Measurements from ENCODE around the gene PRDX2.
A peak's percentile ranks its signal among the peaks of the same experiment; 100 is the strongest.

The PRDX2 gene

DNA sequence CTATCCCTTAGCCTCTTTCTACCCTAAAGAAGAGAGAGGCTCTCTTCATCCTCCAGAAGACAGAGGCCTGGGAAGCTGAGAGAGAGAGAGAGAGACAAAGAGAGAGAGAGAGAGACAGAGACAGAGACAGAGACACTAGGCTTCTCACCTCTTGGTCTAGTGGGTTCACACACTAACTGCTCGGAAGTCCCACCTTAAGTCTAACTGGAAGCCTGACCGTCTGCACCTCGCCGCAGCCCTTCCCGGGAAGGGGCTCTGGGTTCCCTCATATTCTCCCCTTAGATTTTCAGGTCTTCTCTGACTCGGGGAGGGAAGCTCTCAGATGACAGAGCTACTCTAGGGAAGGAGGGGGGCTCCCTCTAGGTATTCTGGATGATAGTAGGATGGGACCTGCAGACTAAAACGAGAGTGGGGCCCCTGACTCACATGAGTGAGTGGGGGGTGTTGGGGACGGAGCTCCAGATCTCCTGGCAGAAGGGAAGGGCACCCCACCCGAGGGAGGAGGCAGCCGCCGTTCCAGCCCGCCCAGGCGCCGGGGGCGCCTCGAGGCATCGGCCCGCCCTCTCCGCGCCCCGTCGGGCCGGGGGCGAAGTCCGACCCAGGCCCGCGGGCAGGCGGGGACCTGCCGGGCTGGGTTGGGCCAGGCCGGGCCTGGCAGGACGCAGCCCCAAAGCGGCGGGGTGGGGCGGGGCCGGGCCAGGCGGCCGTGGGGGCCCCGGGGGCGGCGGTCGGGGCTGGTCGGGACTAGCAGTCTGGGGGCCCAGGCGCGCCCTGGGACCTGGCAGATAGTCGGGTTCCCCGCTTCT, 12.3 kb downstream of the PRDX2 start:
- Histone ChIP-seq H3K9ac (ENCODE audit: low read length) (no peak overlapping the region), H3K4me3 (ENCODE audit: low read length) (peak overlapping the region; percentile 72), H3K27me3 (ENCODE audit: control insufficient read depth, insufficient read depth, low read length) (peaks cover 31% of the 10 kb centered on the region), H3K36me3 (ENCODE audit: control insufficient read depth, low read depth, low read length) (no peaks in the 10 kb centered on the region), H3K4me1 (ENCODE audit: control insufficient read depth, low read depth, low read length) (peaks cover 24% of the 10 kb centered on the region), H3K9me3 (ENCODE audit: control insufficient read depth, low read depth, low read length) (no peaks in the 10 kb centered on the region), H3K27ac (ENCODE audit: low read length) (no peak overlapping the region)

- no peak overlapping the region for H3K27ac ChIP-seq (ENCODE audit: low read length)
- H3K4me3 ChIP-seq (ENCODE audit: low read length): peak overlapping the region; percentile 72
These were observed 12.9 kb downstream of the PRDX2 start for GRCh38 chr19:12788682-12789097.

GRCh38 chr19:12788042-12788681, 13.4 kb downstream of the PRDX2 start:
- no peak overlapping the region for H3K27ac ChIP-seq (ENCODE audit: low read length)
- peaks cover 29% of the 10 kb centered on the region for H3K27me3 ChIP-seq (ENCODE audit: control insufficient read depth, insufficient read depth, low read length)
- H3K9ac ChIP-seq (ENCODE audit: low read length): no peak overlapping the region
- no peaks in the 10 kb centered on the region for H3K9me3 ChIP-seq (ENCODE audit: control insufficient read depth, low read depth, low read length)
- no peaks in the 10 kb centered on the region for H3K36me3 ChIP-seq (ENCODE audit: control insufficient read depth, low read depth, low read length)
- H3K4me3 ChIP-seq (ENCODE audit: low read length): peak overlapping the region; percentile 72
- H3K4me1 ChIP-seq (ENCODE audit: control insufficient read depth, low read depth, low read length): peaks cover 26% of the 10 kb centered on the region

More at GRCh38 chr19:12788682-12789097, 12.9 kb downstream of the PRDX2 start:
- Histone ChIP-seq H3K36me3 (ENCODE audit: control insufficient read depth, low read depth, low read length) (no peaks in the 10 kb centered on the region), H3K9ac (ENCODE audit: low read length) (no peak overlapping the region), H3K9me3 (ENCODE audit: control insufficient read depth, low read depth, low read length) (no peaks in the 10 kb centered on the region), H3K27me3 (ENCODE audit: control insufficient read depth, insufficient read depth, low read length) (peaks cover 31% of the 10 kb centered on the region), H3K4me1 (ENCODE audit: control insufficient read depth, low read depth, low read length) (peaks cover 21% of the 10 kb centered on the region)

DNA sequence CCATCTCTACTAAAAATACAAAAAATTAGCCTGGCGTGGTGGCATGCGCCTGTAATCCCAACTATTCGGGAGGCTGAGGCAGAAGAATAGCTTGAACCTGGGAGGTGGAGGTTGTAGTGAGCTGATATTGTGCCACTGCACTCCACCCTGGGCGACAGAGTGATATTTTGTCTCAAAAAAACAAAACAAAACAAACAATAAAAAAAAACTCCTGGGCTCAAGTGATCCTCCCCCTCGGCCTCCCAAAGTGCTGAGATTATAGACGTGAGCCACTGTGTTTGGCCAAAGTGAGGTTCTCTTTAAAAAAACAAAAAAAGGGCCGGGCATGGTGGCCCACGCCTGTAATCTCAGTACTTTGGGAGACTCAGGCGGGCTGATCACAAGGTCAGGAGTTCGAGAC, 14.1 kb downstream of the PRDX2 start:
- Histone ChIP-seq H3K9me3 (ENCODE audit: control insufficient read depth, low read depth, low read length) (no peaks in the 10 kb centered on the region), H3K27ac (ENCODE audit: low read length) (no peak overlapping the region), H3K4me3 (ENCODE audit: low read length) (no peak overlapping the region), H3K36me3 (ENCODE audit: control insufficient read depth, low read depth, low read length) (no peaks in the 10 kb centered on the region), H3K9ac (ENCODE audit: low read length) (no peak overlapping the region), H3K4me1 (ENCODE audit: control insufficient read depth, low read depth, low read length) (peaks cover 26% of the 10 kb centered on the region), H3K27me3 (ENCODE audit: control insufficient read depth, insufficient read depth, low read length) (peaks cover 22% of the 10 kb centered on the region)

DNA sequence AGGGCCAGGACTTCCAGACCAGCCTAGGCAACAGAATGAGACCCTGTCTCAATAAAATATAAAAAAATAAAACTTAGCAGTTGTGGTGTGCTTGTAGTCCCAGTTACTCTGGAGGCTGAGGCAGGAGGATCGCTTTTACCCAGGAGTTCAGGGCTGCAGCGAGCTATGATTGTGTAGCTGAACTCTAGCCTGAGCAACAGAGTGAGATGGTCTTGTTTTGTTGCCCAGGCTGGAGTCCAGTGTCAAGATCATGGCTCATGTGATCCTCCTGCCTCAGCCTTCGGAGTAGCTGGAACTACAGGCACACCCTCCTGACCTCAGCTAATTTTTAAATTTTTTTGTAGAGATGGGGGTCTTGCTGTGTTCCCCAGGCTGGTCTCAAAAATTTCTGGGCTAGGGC, 14.6 kb downstream of the PRDX2 start:
- Histone ChIP-seq H3K36me3 (ENCODE audit: control insufficient read depth, low read depth, low read length) (no peaks in the 10 kb centered on the region), H3K9me3 (ENCODE audit: control insufficient read depth, low read depth, low read length) (no peaks in the 10 kb centered on the region), H3K27ac (ENCODE audit: low read length) (no peak overlapping the region), H3K4me3 (ENCODE audit: low read length) (no peak overlapping the region), H3K27me3 (ENCODE audit: control insufficient read depth, insufficient read depth, low read length) (peaks cover 17% of the 10 kb centered on the region), H3K4me1 (ENCODE audit: control insufficient read depth, low read depth, low read length) (peaks cover 26% of the 10 kb centered on the region), H3K9ac (ENCODE audit: low read length) (no peak overlapping the region)

- no peaks in the 10 kb centered on the region for H3K36me3 ChIP-seq (ENCODE audit: control insufficient read depth, low read depth, low read length)
- H3K9ac ChIP-seq (ENCODE audit: low read length): no peak overlapping the region
- H3K27me3 ChIP-seq (ENCODE audit: control insufficient read depth, insufficient read depth, low read length): peaks cover 11% of the 10 kb centered on the region
- no peak overlapping the region for H3K27ac ChIP-seq (ENCODE audit: low read length)
- H3K4me1 ChIP-seq (ENCODE audit: control insufficient read depth, low read depth, low read length): peaks cover 26% of the 10 kb centered on the region
- H3K4me3 ChIP-seq (ENCODE audit: low read length): no peak overlapping the region
- no peaks in the 10 kb centered on the region for H3K9me3 ChIP-seq (ENCODE audit: control insufficient read depth, low read depth, low read length)
These were observed 15.3 kb downstream of the PRDX2 start for GRCh38 chr19:12786141-12786870.

DNA sequence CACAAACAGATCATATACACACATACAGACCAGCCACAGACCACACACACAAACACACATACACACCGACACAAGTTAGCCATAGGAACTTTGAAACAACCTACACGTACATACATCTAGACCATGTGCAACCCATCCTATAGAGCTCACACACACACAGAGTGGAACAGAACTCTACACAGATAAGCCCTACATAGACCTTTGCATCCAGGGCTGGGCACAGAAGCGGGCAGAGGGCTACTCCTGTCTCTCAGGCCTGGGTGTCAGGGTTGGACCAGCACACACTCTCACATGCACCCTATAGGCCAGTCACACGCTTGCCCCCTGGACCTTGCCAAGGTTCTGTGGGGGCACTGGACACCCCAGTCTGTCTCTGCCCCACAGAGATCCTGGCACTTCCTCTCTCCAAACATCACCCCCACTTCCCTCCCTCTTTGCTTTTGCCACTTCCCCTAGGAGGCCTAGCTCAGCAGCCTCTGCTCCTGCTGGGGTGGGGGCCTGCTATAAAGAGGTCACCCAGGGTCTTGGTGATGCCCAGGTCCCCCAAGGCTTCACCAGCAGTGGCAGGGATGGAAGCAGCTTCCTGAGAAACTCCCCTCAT, 16.1 kb downstream of the PRDX2 start:
- Histone ChIP-seq H3K4me1 (ENCODE audit: control insufficient read depth, low read depth, low read length) (peaks cover 19% of the 10 kb centered on the region), H3K9me3 (ENCODE audit: control insufficient read depth, low read depth, low read length) (no peaks in the 10 kb centered on the region), H3K9ac (ENCODE audit: low read length) (no peak overlapping the region), H3K4me3 (ENCODE audit: low read length) (no peak overlapping the region), H3K36me3 (ENCODE audit: control insufficient read depth, low read depth, low read length) (no peaks in the 10 kb centered on the region), H3K27me3 (ENCODE audit: control insufficient read depth, insufficient read depth, low read length) (peaks cover 3% of the 10 kb centered on the region), H3K27ac (ENCODE audit: low read length) (no peak overlapping the region)

GRCh38 chr19:12784871-12785430, 16.6 kb downstream of the PRDX2 start:
- H3K9ac ChIP-seq (ENCODE audit: low read length): no peak overlapping the region
- peaks cover 16% of the 10 kb centered on the region for H3K4me1 ChIP-seq (ENCODE audit: control insufficient read depth, low read depth, low read length)
- no peaks in the 10 kb centered on the region for H3K27me3 ChIP-seq (ENCODE audit: control insufficient read depth, insufficient read depth, low read length)
- H3K9me3 ChIP-seq (ENCODE audit: control insufficient read depth, low read depth, low read length): no peaks in the 10 kb centered on the region
- H3K4me3 ChIP-seq (ENCODE audit: low read length): no peak overlapping the region
- no peaks in the 10 kb centered on the region for H3K36me3 ChIP-seq (ENCODE audit: control insufficient read depth, low read depth, low read length)
- H3K27ac ChIP-seq (ENCODE audit: low read length): no peak overlapping the region

DNA sequence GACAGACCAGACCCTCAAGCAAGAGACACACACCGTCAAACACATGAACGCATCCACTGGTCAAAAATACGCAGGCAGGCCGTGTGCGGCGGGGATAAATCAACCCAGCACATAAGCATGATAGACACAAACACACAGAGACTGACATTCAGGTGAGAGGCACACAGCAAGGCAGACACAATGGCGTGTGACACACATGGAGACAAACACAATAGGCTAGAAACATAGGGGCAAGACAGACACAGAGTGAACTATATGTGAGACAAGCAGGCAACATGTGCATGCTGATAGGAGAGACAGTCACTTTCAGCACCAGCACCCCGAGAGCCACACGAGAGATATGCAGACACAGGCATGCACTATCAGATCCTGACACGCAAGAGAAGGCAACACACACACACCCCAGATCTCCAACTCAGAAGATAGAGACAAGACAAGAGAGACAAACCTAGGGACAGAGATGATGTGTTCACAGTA, 17.2 kb downstream of the PRDX2 start:
- H3K27ac ChIP-seq (ENCODE audit: low read length): no peak overlapping the region
- no peaks in the 10 kb centered on the region for H3K9me3 ChIP-seq (ENCODE audit: control insufficient read depth, low read depth, low read length)
- H3K4me3 ChIP-seq (ENCODE audit: low read length): no peak overlapping the region
- no peak overlapping the region for H3K9ac ChIP-seq (ENCODE audit: low read length)
- H3K36me3 ChIP-seq (ENCODE audit: control insufficient read depth, low read depth, low read length): no peaks in the 10 kb centered on the region
- no peaks in the 10 kb centered on the region for H3K27me3 ChIP-seq (ENCODE audit: control insufficient read depth, insufficient read depth, low read length)
- peaks cover 16% of the 10 kb centered on the region for H3K4me1 ChIP-seq (ENCODE audit: control insufficient read depth, low read depth, low read length)

DNA sequence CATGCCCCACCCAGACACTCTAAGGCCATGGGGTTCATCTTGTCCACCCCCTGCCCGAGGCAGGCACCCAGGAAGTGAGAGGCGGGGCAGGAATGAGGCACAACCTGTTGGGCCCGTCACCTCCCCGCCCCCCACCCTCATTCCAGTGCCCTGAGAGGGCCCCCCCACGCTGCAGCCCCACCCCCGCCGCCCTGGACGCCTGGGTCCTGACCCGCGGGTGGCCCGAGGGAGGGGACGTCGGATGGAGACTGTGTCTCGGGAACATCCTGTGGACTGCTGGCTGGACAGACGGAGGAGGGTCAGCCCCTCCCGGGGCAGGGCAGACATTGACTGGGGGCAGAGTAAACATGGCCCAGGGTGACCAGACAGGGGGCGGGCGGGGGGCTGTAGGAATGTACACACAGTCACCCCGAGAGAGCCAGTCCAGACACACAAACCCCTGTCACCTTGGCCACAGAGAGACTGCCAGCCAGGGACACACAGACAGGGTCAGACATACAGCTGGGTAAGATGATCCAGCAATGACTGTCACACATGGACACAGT, 17.7 kb downstream of the PRDX2 start:
- no peaks in the 10 kb centered on the region for H3K36me3 ChIP-seq (ENCODE audit: control insufficient read depth, low read depth, low read length)
- no peaks in the 10 kb centered on the region for H3K9me3 ChIP-seq (ENCODE audit: control insufficient read depth, low read depth, low read length)
- no peak overlapping the region for H3K9ac ChIP-seq (ENCODE audit: low read length)
- peak overlapping the region; percentile 54 for H3K4me3 ChIP-seq (ENCODE audit: low read length)
- H3K27ac ChIP-seq (ENCODE audit: low read length): no peak overlapping the region
- H3K27me3 ChIP-seq (ENCODE audit: control insufficient read depth, insufficient read depth, low read length): no peaks in the 10 kb centered on the region
- peaks cover 16% of the 10 kb centered on the region for H3K4me1 ChIP-seq (ENCODE audit: control insufficient read depth, low read depth, low read length)

All from iPS-18a (cell line).